Prostate gland (tissue), 2 donors: ENCODE measurements around the gene STK4.

ENCODE experiments used
- POLR2A ChIP-seq: fragments of 450-650 bp; IDR thresholded peaks from one replicate; pipeline ENCODE4 v1.6.1; 2016; ENCODE audit warnings: antibody characterized with exemption, mild to moderate bottlenecking
- POLR2AphosphoS5 ChIP-seq: sonication (generic); formaldehyde crosslinking; IDR thresholded peaks from one replicate; pipeline ENCODE4 v1.6.1; 2017; ENCODE audit warnings: antibody characterized with exemption
- TF ChIP-seq, protein P1 (sequence below), 4 experiments: fragments of 200-600 bp in 2 of 4; fragments of 450-650 bp in 2 of 4; sonication (generic) in 2 of 4; IDR thresholded peaks; 1 replicate in 3 of 4; 2 replicates in 1 of 4; pipeline ENCODE4 v1.5.1; 2016 to 2019; ENCODE audit warnings: antibody characterized with exemption in 4 of 4, mild to moderate bottlenecking in 2 of 4, moderate library complexity in 2 of 4

- TF ChIP-seq, protein P1, sequence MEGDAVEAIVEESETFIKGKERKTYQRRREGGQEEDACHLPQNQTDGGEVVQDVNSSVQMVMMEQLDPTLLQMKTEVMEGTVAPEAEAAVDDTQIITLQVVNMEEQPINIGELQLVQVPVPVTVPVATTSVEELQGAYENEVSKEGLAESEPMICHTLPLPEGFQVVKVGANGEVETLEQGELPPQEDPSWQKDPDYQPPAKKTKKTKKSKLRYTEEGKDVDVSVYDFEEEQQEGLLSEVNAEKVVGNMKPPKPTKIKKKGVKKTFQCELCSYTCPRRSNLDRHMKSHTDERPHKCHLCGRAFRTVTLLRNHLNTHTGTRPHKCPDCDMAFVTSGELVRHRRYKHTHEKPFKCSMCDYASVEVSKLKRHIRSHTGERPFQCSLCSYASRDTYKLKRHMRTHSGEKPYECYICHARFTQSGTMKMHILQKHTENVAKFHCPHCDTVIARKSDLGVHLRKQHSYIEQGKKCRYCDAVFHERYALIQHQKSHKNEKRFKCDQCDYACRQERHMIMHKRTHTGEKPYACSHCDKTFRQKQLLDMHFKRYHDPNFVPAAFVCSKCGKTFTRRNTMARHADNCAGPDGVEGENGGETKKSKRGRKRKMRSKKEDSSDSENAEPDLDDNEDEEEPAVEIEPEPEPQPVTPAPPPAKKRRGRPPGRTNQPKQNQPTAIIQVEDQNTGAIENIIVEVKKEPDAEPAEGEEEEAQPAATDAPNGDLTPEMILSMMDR (IDR thresholded peaks at IDR 0.05): no peak
- TF ChIP-seq POLR2A (no peak), POLR2AphosphoS5 (no peak)
Observed at GRCh38 chr20:45029884-45030283, 63.6 kb downstream of the STK4 start.
